Thyroid gland (tissue), 4 donors: ENCODE measurements around the gene OR10T2.

Experiments
- POLR2A ChIP-seq, 2 donors: fragments of 450-650 bp; IDR thresholded peaks; one replicate each; pipeline ENCODE4 v1.6.1; 2017; ENCODE audit warnings: antibody characterized with exemption in 2 of 2, mild to moderate bottlenecking in 2 of 2, moderate library complexity in 1 of 2
- TF ChIP-seq, protein P1 (sequence below), 6 experiments: fragments of 200-600 bp in 3 of 6; fragments of 450-650 bp in 3 of 6; sonication (generic) in 3 of 6; IDR thresholded peaks; one replicate each; pipeline ENCODE4 v1.5.1; 2016 to 2019; ENCODE audit warnings: antibody characterized with exemption in 6 of 6, mild to moderate bottlenecking in 2 of 6, inconsistent platforms in 1 of 6, moderate library complexity in 1 of 6

DNA sequence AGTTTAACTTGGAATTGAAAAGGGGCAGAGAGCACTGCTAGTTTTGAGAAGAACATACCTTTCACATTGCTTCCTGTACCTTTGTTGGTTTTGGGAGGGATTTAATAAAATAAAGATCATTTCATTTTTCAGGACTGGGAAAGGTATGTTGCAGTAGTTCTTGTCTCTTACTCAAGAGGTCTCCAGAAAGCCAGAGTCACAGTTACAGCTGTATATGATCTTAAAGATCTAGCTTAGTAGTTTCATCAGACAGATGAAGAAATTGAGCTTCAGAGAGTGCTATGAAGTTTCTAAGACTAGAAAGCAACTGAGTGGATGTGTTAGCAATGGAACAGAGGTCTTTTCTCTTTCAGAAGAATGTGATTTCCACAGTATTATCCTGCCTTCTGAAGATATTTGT is 25.8 kb upstream of the OR10T2 start:
- TF ChIP-seq, protein P1, sequence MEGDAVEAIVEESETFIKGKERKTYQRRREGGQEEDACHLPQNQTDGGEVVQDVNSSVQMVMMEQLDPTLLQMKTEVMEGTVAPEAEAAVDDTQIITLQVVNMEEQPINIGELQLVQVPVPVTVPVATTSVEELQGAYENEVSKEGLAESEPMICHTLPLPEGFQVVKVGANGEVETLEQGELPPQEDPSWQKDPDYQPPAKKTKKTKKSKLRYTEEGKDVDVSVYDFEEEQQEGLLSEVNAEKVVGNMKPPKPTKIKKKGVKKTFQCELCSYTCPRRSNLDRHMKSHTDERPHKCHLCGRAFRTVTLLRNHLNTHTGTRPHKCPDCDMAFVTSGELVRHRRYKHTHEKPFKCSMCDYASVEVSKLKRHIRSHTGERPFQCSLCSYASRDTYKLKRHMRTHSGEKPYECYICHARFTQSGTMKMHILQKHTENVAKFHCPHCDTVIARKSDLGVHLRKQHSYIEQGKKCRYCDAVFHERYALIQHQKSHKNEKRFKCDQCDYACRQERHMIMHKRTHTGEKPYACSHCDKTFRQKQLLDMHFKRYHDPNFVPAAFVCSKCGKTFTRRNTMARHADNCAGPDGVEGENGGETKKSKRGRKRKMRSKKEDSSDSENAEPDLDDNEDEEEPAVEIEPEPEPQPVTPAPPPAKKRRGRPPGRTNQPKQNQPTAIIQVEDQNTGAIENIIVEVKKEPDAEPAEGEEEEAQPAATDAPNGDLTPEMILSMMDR (IDR thresholded peaks at IDR 0.05): no peak
- TF ChIP-seq POLR2A (IDR thresholded peaks at IDR 0.05): no peak
